ENCODE measurements around the gene ATP8B3.

GRCh38 chr19:1839658-1840540 is 27.8 kb upstream of the ATP8B3 start:
- TF ChIP-seq SPI1 (IDR thresholded peaks at IDR 0.05; ENCODE audit: low read depth, low read length), result no peak
- TF ChIP-seq POLR2AphosphoS5 (IDR thresholded peaks at IDR 0.05; ENCODE audit: low read depth, low read length), result no peak
- TF ChIP-seq TAF1 (IDR thresholded peaks at IDR 0.05; ENCODE audit: low read depth, low read length), result no peak
- no peak for TF ChIP-seq POLR2A (IDR thresholded peaks at IDR 0.05; ENCODE audit: low read depth, low read length)
- no peak for TF ChIP-seq PAX5 (IDR thresholded peaks at IDR 0.05; ENCODE audit: insufficient read depth, low read length, severe bottlenecking)
